ACHN (cell line): ENCODE results near the gene PCSK6.
"Not testable (repeated sequence)": the region's sequence is repeated elsewhere in the genome, so short reads cannot be mapped to it uniquely, and the experiment has no call there.

Source experiments
- DNase-seq: peaks from one replicate; pipeline ENCODE4 v3.0.0-alpha.2; 2015
- in situ Hi-C: cut with HindIII; loops from 2 replicates; pipeline ENCODE4 v1.10.0; 2017; ENCODE audit warnings: low sequenced_read_pairs, low pct_ligation_motif_present, low pct_unique_long_range_greater_than_20kb

Gene PCSK6

GRCh38 chr15:101474233-101474632 lies 15.3 kb downstream of the PCSK6 start:
- in situ Hi-C loops, result no loop called here

GRCh38 chr15:101472033-101472432 lies 17.5 kb downstream of the PCSK6 start:
- in situ Hi-C loops, result no loop called here
- no peak for DNase-seq

More at GRCh38 chr15:101474233-101474632, 15.3 kb downstream of the PCSK6 start:
- DNase-seq, result no peak

GRCh38 chr15:101470548-101471239 lies 18.8 kb downstream of the PCSK6 start:
- DNase-seq, result no peak
- in situ Hi-C loops, result no loop called here

- no peak for DNase-seq
- in situ Hi-C loops, result no loop called here
Measured at GRCh38 chr15:101469520-101470288, 19.8 kb downstream of the PCSK6 start.

- no peak for DNase-seq
- in situ Hi-C loops, result no loop called here
Measured at GRCh38 chr15:101466188-101466587, 23.3 kb downstream of the PCSK6 start.

GRCh38 chr15:101464999-101465669 lies 24.4 kb downstream of the PCSK6 start:
- no peak for DNase-seq
- in situ Hi-C loops, result no loop called here

GRCh38 chr15:101464256-101464998 lies 25.1 kb downstream of the PCSK6 start:
- in situ Hi-C loops, result no loop called here

GRCh38 chr15:101463696-101464095 lies 25.8 kb downstream of the PCSK6 start:
- in situ Hi-C loops, DNase-seq: not testable (repeated sequence)

More at GRCh38 chr15:101464256-101464998, 25.1 kb downstream of the PCSK6 start:
- no peak for DNase-seq

GRCh38 chr15:101463270-101463669 lies 26.2 kb downstream of the PCSK6 start:
- in situ Hi-C loops, result no loop called here
- DNase-seq, result no peak

GRCh38 chr15:101461097-101461496 lies 28.4 kb downstream of the PCSK6 start:
- no peak for DNase-seq
- in situ Hi-C loops, result no loop called here

GRCh38 chr15:101459579-101460300 lies 29.8 kb downstream of the PCSK6 start:
- no peak for DNase-seq
- in situ Hi-C loops, result no loop called here

- DNase-seq, result no peak
- in situ Hi-C loops, result no loop called here
Measured at GRCh38 chr15:101458908-101459578, 30.5 kb downstream of the PCSK6 start.

GRCh38 chr15:101458158-101458900 lies 31.2 kb downstream of the PCSK6 start:
- DNase-seq, result no peak
- in situ Hi-C loops, result no loop called here

GRCh38 chr15:101457696-101458095 lies 31.8 kb downstream of the PCSK6 start:
- in situ Hi-C loops, result no loop called here
- DNase-seq, result no peak

GRCh38 chr15:101456057-101456739 lies 33.3 kb downstream of the PCSK6 start:
- in situ Hi-C loops, result no loop called here
- no peak for DNase-seq

- no peak for DNase-seq
- in situ Hi-C loops, result no loop called here
Measured at GRCh38 chr15:101455291-101456025, 34.0 kb downstream of the PCSK6 start.
